ENCODE data around the gene LRRC75A.

LRRC75A gene

DNA sequence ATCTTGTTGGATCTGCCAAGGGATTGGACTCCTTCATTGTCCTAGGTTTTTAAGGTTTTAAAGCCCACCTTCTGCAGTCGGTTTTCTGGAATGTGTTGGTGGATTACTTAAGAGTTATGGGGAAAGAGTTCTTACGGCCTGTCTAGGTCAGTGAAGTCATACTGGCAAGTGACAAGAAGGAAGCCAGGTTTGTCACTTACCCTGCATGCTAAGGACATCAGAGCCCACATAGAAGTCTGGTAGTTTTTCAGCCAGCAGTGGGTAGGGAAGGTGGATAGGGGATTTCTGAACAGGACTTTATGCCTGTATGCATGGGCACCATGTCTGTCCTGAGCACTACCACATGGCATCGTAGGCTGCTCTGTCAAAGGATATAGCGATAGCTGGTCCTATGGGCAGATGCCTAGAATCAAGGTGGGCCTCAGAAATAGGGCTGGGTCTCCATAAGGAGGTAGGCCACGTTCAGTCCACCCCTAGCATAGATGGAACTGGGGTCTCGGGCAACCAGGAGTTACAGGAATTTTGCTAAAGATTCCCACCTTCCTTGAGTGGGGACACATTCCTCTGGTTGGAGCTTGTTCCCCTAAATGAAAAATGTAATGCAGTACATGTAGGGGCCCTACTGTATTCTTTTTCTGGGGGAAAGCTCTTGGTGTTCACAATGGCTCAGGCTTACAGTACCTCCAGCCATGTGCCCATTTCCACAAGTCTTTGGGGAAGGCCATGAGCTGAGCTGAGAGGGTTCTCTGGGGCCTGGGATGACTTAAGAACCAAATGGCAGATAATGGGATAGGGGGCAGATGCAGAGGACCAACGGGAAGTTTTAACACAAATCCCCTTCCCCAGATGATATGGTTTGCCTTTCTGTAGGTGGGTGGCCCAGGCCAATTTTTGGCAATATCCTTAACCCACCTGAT is 49.1 kb downstream of the LRRC75A start:
- H3K27ac ChIP-seq = peak overlapping the region; percentile 94
- TF ChIP-seq, protein P1, sequence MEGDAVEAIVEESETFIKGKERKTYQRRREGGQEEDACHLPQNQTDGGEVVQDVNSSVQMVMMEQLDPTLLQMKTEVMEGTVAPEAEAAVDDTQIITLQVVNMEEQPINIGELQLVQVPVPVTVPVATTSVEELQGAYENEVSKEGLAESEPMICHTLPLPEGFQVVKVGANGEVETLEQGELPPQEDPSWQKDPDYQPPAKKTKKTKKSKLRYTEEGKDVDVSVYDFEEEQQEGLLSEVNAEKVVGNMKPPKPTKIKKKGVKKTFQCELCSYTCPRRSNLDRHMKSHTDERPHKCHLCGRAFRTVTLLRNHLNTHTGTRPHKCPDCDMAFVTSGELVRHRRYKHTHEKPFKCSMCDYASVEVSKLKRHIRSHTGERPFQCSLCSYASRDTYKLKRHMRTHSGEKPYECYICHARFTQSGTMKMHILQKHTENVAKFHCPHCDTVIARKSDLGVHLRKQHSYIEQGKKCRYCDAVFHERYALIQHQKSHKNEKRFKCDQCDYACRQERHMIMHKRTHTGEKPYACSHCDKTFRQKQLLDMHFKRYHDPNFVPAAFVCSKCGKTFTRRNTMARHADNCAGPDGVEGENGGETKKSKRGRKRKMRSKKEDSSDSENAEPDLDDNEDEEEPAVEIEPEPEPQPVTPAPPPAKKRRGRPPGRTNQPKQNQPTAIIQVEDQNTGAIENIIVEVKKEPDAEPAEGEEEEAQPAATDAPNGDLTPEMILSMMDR (conservative IDR thresholded peaks at IDR 0.05) = no peak

- TF ChIP-seq, protein P1 (conservative IDR thresholded peaks at IDR 0.05) = no peak
- peak overlapping the region; percentile 94 for H3K27ac ChIP-seq
These were observed 49.9 kb downstream of the LRRC75A start for GRCh38 chr17:16442141-16442540.

DNA sequence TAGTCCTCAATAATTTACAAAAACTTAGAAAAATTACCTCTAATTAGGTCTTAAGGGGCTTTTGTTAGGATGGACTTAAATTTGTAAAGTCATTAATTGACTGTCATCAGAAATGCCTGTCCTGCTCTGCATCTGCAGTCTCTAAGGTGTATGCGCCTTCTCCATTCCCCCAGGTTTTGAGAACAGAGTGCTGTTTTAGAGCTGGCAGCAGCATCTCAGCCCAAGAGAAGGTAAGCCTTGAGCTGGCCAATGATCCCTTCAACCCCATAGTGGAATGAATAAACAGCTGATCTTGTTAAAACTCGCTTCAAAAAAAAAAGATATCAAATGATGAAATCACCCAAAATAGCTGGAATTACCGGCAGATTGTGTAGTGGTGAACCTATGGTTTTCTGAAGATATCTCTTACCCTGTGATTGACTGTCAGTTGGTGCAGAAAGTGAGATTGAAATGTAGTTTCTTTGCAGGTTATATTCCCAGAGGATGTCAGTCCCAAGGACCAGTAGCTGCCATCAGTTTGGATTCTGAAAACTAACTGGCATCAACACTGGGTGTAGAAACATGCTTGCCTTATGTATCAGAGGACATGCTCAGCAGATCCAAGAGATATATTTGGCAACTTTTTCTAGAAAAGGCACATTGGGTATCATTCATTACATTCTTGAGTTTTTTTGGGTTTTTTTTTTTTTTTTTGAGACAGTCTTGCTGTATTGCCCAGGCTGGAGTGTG is 50.9 kb downstream of the LRRC75A start:
- TF ChIP-seq, protein P1 (conservative IDR thresholded peaks at IDR 0.05) = no peak
- peak overlapping the region; percentile 94 for H3K27ac ChIP-seq

DNA sequence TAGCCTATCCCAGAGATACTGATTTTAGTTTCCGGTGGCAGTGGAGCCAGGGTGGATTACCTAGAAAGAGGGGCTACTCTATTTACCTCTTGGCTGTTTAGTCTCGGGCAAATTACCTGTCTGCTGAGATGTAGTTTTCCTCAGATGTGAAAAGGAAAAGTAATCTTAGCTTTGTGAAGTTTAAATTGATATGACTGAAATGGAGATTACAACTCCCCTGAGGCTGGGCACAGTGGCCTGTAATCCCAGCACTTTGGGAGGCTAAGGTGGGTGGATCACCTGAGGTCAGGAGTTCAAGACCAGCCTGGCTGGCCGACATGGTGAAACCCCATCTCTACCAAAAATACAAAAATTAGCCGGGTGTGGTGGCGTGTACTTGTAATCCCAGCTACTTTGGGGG is 51.6 kb downstream of the LRRC75A start:
- peak overlapping the region; percentile 94 for H3K27ac ChIP-seq

GRCh38 chr17:16439811-16440351 is 52.1 kb downstream of the LRRC75A start:
- peak overlapping the region; percentile 94 for H3K27ac ChIP-seq
- TF ChIP-seq, protein P1 (conservative IDR thresholded peaks at IDR 0.05) = no peak

DNA sequence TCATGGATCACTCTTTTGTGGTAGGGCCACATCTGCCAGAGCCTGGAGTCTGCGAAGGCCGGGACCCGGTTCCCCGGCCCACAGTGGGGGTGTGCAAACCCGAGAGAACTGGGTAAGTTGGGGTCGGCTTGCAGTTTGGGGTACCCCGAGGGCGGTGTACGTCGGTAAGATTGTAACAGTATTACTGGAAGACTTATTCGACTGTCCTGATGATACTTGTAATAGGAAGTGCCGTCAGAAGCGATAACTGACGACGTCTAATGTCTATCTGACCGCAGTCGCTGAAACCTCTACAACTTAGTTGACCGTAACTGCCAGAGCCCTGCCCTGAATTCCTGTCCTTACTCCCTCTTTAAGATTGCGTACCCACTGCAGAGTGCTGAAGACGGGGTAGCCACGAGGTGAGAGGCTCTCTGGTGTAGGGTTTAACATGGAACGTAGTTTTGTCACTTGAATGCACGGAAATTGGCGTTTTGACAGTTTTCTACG is 52.6 kb downstream of the LRRC75A start:
- TF ChIP-seq, protein P1 (conservative IDR thresholded peaks at IDR 0.05) = no peak
- peak overlapping the region; percentile 94 for H3K27ac ChIP-seq

GRCh38 chr17:16438557-16439302 is 53.3 kb downstream of the LRRC75A start:
- TF ChIP-seq, protein P1 (conservative IDR thresholded peaks at IDR 0.05) = no peak
- peak overlapping the region; percentile 94 for H3K27ac ChIP-seq
